GM19395 (cell line): ENCODE measurements around the gene DLGAP3.
"Not testable (repeated sequence)": the region's sequence is repeated elsewhere in the genome, so short reads cannot be mapped to it uniquely, and the experiment has no call there.

Source experiments
- ATAC-seq: cut with Tn5 transposase; IDR thresholded peaks from one replicate; pipeline ENCODE4 v1.9.1; 2021; ENCODE audit warnings: mild to moderate bottlenecking, moderate library complexity; ENCODE audit not compliant: unreplicated experiment

The DLGAP3 gene

GRCh38 chr1:34842952-34843371 is 86.5 kb downstream of the DLGAP3 start:
- ATAC-seq = no peak

- no peak for ATAC-seq
Measured at GRCh38 chr1:34842073-34842472, 87.4 kb downstream of the DLGAP3 start.

GRCh38 chr1:34840426-34840825 is 89.0 kb downstream of the DLGAP3 start:
- ATAC-seq = no peak

DNA sequence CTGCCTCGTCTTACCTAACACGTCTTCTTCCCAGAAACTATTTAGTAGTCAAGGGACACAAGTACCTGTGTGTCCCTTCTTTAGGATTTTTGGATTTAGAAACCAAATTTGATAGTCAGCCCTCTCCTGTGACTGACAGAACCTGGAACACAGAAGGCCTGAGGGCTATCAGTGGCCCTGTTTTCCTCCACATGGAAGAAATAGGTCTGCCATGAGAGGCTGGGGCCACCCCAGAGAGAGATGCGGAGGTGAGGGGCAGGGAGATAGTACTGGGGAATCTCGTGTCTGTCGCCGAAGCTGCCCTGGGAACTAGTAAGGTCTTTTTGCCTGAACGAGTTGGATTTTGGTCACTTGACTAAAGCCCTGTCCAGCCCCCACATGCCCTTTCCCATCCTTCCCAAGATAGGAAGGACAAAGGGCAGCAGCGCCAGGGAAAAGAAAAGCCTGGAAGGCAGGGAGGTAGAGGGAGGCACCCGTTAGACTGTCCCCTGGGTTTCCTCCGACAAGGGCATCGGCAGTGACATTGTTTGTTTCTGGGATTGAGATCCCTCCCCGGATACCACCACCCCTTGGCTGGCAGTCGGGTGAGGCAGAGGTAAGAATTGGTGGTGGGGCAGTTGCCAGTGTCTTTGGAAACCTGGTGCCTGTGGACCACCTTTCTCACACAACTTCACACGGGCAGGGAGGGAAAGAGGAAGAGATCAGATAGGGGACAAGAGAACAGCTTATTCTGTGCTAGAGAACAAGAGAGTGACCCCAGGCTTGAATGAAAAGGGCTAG is 89.7 kb downstream of the DLGAP3 start:
- no peak for ATAC-seq

DNA sequence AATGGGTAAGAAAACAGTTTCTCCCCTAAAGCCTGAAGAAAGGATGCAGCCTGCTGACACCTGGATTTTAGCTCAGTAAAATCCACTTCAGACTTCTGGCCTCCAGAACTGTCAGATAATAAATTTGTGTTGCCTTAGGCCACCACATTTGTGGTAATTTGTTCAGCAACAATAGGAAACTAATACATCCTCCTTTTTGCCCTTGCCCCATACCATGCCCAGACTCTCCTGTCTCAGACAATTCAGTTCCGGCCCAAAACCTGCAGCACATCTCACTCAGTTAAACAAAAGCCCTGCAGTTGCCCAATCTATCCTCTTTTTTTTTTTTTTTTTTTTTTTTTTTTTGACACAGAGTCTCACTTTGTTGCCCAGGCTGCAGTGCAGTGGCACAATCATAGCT is 95.7 kb downstream of the DLGAP3 start:
- ATAC-seq = no peak

DNA sequence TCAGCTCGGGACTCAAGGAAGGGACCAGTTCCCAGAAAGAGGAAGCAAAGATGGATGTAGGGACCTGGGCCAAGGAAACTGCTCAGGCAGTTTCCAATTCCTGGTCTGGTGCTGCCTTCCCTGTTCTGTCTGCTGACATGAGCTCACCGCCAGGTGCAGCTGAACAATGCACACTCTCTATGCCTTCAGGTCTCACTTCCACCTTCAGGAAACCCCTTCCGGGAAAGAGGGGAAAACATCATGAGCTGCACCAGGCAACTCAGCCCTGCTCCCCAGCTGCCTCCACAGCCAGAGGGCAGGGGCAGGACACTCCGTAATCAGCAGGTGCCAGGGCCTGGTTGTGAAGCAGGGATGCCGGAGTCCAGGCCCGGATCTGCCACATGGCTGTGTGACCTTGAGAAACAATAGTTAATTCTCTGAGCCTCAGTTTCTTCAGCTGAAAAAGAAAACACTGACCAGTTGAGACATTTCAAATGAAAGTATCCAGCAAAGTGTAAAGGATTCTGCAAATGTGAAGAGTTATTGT is 97.7 kb downstream of the DLGAP3 start:
- ATAC-seq = no peak

GRCh38 chr1:34829250-34829649 is 100.2 kb downstream of the DLGAP3 start:
- ATAC-seq = no peak

GRCh38 chr1:34828611-34829010 is 100.8 kb downstream of the DLGAP3 start:
- ATAC-seq = no peak

DNA sequence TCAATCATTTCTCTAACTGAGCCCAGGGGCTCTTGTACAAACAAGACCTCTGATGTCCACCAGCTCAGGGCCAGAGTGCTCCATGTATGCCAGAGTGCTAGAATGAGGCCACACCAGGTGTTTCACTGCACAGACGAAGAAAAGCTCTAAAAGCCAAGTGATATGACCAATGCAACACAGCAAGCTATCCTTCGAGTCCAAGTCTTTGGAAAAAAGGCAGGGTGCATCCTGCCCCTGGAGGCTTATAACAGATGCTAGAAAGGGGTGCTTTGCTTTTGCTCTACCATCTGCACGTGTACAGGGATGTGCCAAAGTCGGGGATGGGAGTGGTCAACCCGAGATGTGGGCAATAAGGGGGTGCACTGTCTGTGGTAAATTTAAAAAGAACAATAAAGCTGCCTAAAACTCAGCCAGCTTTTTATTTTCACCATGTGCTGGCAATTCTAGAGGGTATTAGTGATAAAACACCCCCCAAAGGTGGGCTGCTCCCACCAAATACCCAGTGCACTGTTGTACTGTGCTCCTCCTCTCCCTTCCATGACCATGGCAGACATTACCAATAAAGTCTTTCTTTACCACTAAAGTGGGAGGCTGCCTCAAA is 102.0 kb downstream of the DLGAP3 start:
- ATAC-seq = no peak

- ATAC-seq = no peak
Measured at GRCh38 chr1:34825455-34826091, 103.9 kb downstream of the DLGAP3 start.

DNA sequence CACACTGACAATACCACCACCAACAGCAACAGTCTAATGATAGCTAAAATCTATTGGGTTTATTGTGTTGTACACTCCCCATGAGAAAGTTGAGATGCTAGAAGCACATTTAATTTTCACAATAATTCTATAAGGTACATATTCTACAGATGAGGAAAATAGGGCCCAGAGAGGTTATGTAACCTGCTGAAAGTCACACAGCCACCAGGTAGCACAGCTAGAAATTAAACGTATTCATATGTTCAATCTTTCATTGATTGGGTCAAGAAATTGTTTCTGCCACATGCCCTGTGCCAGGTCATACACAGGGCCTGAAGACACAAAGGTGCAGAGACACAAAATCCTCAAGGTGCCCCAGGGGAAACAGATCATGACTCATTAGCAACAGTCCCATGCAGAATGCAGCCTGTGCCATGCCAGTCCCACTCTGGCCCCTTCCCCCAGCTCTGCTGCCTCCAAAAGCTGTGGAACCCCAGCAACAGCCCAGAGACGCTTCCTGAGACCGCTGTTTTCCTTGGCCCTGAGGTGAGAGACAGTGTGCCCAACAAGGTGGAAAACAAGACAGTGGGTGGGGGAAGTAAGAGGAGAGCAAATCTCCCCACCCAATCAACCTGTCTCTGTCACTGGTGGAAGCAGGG is 104.5 kb downstream of the DLGAP3 start:
- no peak for ATAC-seq

GRCh38 chr1:34822202-34822601 is 107.2 kb downstream of the DLGAP3 start:
- no peak for ATAC-seq

DNA sequence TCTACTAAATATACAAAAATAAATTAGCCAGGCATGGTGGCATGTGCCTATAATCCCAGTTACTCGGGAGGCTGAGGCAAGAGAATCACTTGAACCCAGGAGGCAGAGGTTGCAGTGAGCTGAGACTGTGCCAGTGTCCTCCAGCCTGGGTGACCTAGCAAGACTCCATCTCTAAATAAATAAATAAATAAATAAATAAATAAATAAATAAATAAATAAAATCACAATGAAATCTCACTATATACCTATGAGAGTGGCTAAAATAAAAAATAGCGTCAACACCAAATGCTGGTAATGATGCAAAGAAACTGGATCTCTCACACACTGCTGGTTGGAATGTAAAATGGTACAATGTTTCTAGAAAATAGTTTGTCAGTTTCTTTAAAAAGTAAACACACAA is 110.6 kb downstream of the DLGAP3 start:
- not testable (repeated sequence) for ATAC-seq

- ATAC-seq = no peak
Measured at GRCh38 chr1:34816778-34817177, 112.7 kb downstream of the DLGAP3 start.

- ATAC-seq = no peak
Measured at GRCh38 chr1:34816332-34816731, 113.1 kb downstream of the DLGAP3 start.
